NCI-H2227 treated with DMSO at 0.1 percent for 48 hours (cell line): ENCODE measurements around the gene STIM2.

Source experiments
- DNase-seq: peaks from one replicate; lab custom pipeline; 2025; lab: John Stamatoyannopoulos, UW

STIM2 gene

GRCh38 chr4:26837993-26838842 is 22.4 kb upstream of the STIM2 start:
- DNase-seq = no peak

GRCh38 chr4:26839016-26839415 is 21.6 kb upstream of the STIM2 start:
- DNase-seq = no peak

- DNase-seq = no peak
Observed at GRCh38 chr4:26839534-26839951, 21.1 kb upstream of the STIM2 start.

GRCh38 chr4:26840786-26841185 is 19.9 kb upstream of the STIM2 start:
- no peak for DNase-seq

- no peak for DNase-seq
Observed at GRCh38 chr4:26842911-26843310, 17.7 kb upstream of the STIM2 start.

- no peak for DNase-seq
Observed at GRCh38 chr4:26850528-26850927, 10.1 kb upstream of the STIM2 start.

GRCh38 chr4:26851129-26851528 is 9.5 kb upstream of the STIM2 start:
- no peak for DNase-seq

GRCh38 chr4:26854701-26855100 is 5.9 kb upstream of the STIM2 start:
- DNase-seq = no peak

GRCh38 chr4:26856906-26857277 is 3.7 kb upstream of the STIM2 start:
- DNase-seq = no peak

GRCh38 chr4:26857278-26858034 is 3.2 kb upstream of the STIM2 start:
- peak; percentile 64 for DNase-seq

- DNase-seq = no peak
Observed at GRCh38 chr4:26858035-26858918, 2.4 kb upstream of the STIM2 start.

- DNase-seq = no peak
Observed at GRCh38 chr4:26858947-26859401, 1.7 kb upstream of the STIM2 start.

- DNase-seq = no peak
Observed at GRCh38 chr4:26859762-26860156, 882 bp upstream of the STIM2 start.

GRCh38 chr4:26860922-26861433 is 337 bp downstream of the STIM2 start:
- peak; percentile 51 for DNase-seq

GRCh38 chr4:26861434-26862186 is 969 bp downstream of the STIM2 start:
- peak; percentile 36 for DNase-seq

GRCh38 chr4:26862381-26862915 is 1.8 kb downstream of the STIM2 start:
- no peak for DNase-seq

GRCh38 chr4:26863512-26863911 is 2.9 kb downstream of the STIM2 start:
- no peak for DNase-seq

- no peak for DNase-seq
Observed at GRCh38 chr4:26864899-26865298, 4.3 kb downstream of the STIM2 start.

GRCh38 chr4:26866203-26866602 is 5.6 kb downstream of the STIM2 start:
- no peak for DNase-seq

- no peak for DNase-seq
Observed at GRCh38 chr4:26866781-26867180, 6.1 kb downstream of the STIM2 start.
